ENCODE results near the gene GPATCH2L. TPM values are rescaled to one million over a fixed set of nuclear protein-coding genes. Genes with fewer than 3 reads are reported as not detected.

Gene GPATCH2L
- polyA plus RNA-seq, 1 donor: 23.0 TPM

DNA sequence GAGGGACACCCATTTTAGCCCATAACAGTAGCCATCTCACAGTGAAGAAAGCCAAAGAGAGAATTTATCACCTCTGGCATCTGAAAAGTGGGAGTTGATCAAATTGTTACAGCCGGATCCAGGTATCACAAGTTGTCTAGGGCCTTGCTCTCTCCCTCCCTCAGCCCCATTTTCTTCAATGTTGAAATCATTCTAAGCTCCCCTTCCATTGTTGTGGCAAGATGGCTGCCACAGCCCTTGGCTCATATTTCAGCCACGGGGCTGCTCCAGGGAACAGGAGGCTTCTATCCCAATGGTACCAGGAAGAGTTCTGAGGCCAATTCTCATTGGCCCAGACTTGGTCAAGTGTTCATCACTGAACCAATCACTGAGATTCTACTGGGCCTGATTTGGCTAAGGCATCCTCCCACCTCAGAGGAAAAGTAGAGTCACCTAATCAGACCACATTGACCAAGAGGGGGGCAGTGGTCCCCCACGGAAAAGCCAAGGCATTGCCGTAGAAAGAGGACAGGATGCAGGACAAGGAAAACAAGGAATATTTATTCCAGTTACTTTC lies 106.2 kb downstream of the GPATCH2L start:
- no peak for DNase-seq

DNA sequence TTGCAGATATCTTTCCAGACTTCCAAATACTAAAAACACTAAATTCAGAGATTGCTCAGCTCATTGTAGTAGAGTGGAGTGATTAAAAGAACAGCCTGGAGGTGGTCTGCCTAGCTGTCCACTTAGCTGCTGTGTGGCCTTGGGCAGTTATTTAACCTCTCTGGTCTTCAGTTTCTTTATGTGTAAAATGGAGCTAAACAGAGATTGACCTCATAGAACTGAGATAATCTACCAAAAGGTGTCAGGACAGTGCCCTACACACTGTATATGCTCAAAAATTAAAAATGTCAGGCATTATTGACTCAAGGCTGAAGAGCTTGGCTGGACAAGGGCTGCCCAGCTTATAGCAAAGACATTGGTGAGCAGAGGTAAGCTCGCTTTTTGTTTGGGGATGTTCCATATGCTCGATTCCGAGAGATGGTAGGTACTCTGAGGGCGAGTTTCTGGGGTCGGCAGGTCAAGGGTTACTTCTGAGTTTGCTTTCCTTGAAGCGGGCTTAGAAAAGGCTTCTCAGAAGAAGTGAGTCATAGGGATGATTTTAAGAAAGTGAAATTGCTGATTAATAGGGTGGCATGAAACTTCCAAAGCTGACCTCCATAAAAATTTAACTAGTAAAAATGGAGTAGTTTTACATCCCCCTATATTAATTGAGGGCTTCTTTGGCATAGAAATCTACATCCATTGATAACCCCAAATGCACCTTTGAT lies 107.5 kb downstream of the GPATCH2L start:
- no peak for DNase-seq

DNA sequence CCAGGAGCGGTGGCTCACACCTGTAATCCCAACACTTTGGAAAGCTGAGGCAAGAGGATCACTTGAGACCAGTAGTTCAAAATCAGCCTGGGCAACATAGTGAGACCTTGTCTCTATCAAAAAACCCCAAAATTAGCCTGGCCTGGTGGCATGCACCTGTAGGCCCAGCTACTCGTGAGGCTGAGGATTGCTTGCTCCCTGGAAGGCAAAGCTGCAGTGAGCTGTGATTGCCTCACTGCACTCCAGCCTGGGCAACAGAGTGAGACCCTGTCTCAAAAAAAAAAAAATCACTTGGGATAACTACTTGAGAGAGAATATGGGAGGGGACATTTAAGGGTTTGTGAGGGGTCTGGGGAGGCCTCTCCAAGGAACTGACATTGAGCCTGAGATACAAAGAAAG lies 109.0 kb downstream of the GPATCH2L start:
- no peak for DNase-seq

DNA sequence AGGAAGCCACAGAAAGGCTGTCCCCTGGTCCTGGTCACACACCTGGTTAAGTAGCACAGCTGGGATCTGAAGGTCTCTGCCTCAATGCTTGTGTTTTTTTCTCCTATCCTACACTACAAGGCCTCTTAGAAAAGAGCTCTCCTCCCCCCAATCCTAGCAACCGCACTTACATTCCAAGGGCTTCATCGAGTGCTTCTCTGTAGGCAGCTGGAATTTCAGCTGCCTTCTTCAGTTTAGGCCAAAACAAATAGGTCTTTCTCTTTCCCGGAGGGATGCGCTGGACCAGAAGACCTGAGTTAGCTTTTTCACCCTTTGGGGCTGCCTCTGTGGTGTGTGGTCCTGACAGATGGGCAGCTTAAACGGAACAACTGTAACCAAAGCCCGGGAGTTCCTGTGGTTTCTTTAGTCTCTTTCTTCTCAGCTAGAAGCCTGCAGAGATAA lies 109.7 kb downstream of the GPATCH2L start:
- no peak for DNase-seq

DNA sequence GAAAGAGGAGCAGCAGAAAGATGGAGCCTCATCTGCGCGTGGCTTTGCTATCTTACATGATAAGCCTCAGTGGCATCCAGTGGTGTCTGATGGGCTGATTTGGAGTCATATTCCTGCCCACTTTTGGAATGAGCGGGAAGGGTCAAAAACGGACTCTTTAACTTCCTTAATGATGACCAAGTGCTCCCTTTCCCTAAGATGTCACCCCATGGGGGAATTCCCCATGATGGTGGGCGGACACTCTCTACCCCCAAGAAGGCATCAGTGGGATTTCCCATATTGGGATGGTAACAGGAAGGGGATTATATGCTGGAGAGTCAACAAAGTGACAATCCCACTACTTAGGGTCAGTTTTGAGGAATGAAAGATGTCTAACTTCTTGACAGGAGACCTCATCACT lies 110.9 kb downstream of the GPATCH2L start:
- DNase-seq: no peak

Other genes with a start within 250 kb of the GPATCH2L start
- 86.8 TPM for gene TGFB3, start 169.9 kb upstream of the GPATCH2L start, polyA plus RNA-seq (ENCODE audit: insufficient read length)
- 24.3 TPM for gene IFT43, start 166.2 kb upstream of the GPATCH2L start, polyA plus RNA-seq (ENCODE audit: insufficient read length)
- 2.7 TPM for gene ESRRB, start 224.2 kb downstream of the GPATCH2L start, polyA plus RNA-seq (ENCODE audit: insufficient read length)

Data from hindlimb muscle (tissue), 1 donor.